Parathyroid adenoma (tissue), 2 donors: ENCODE results near the gene DUS3L.

Source experiments
- H2AFZ ChIP-seq: fragments of 300-600 bp; sonication (generic); one replicate; pipeline ENCODE4 v1.7.0; 2017; ENCODE audit warnings: antibody characterized with exemption, mild to moderate bottlenecking
- H3K27ac ChIP-seq: fragments of 300-600 bp; sonication (generic); one replicate; pipeline ENCODE4 v1.7.0; 2017
- H3K27me3 ChIP-seq: fragments of 300-600 bp; sonication (generic); one replicate; pipeline ENCODE4 v1.7.0; 2017; ENCODE audit warnings: low read length; ENCODE audit not compliant: control insufficient read depth, insufficient read depth
- H3K36me3 ChIP-seq: fragments of 300-600 bp; sonication (generic); one replicate; pipeline ENCODE4 v1.7.0; 2017; ENCODE audit warnings: low read length; ENCODE audit not compliant: control insufficient read depth, insufficient read depth
- H3K4me1 ChIP-seq: fragments of 300-600 bp; sonication (generic); one replicate; pipeline ENCODE4 v1.7.0; 2017; ENCODE audit warnings: control low read depth
- H3K4me2 ChIP-seq: fragments of 300-600 bp; sonication (generic); one replicate; pipeline ENCODE4 v1.7.0; 2017; ENCODE audit warnings: low read length
- H3K4me3 ChIP-seq: fragments of 300-600 bp; sonication (generic); one replicate; pipeline ENCODE4 v1.7.0; 2017; ENCODE audit warnings: low read depth, low read length
- H3K79me2 ChIP-seq: fragments of 300-600 bp; sonication (generic); one replicate; pipeline ENCODE4 v1.7.0; 2017; ENCODE audit warnings: control low read depth
- H3K9ac ChIP-seq: fragments of 300-600 bp; sonication (generic); one replicate; pipeline ENCODE4 v1.7.0; 2017; ENCODE audit warnings: mild to moderate bottlenecking
- H3K9me3 ChIP-seq: fragments of 300-600 bp; sonication (generic); one replicate; pipeline ENCODE4 v1.7.0; 2017; ENCODE audit warnings: low read length; ENCODE audit not compliant: control insufficient read depth
- CTCF ChIP-seq: fragments of 300-600 bp; sonication (generic); IDR thresholded peaks from one replicate; pipeline ENCODE4 v1.7.0; 2017; ENCODE audit warnings: antibody characterized with exemption, mild to moderate bottlenecking
- donor health status: primary hyperparathyroidism.

Gene DUS3L

GRCh38 chr19:5743630-5744029 is 47.3 kb downstream of the DUS3L start:
- Histone ChIP-seq H2AFZ (no peak overlapping the region), H3K4me3 (no peak overlapping the region), H3K27me3 (no peaks in the 10 kb centered on the region), H3K4me2 (no peak overlapping the region), H3K9me3 (no peaks in the 10 kb centered on the region), H3K36me3 (no peaks in the 10 kb centered on the region), H3K9ac (no peak overlapping the region), H3K79me2 (no peaks in the 10 kb centered on the region), H3K4me1 (no peaks in the 10 kb centered on the region), H3K27ac (no peak overlapping the region)
- no peak for TF ChIP-seq CTCF

GRCh38 chr19:5742051-5742450 is 48.9 kb downstream of the DUS3L start:
- Histone ChIP-seq H3K9ac (no peak overlapping the region), H3K36me3 (no peaks in the 10 kb centered on the region), H3K4me2 (no peak overlapping the region), H3K27me3 (no peaks in the 10 kb centered on the region), H3K79me2 (no peaks in the 10 kb centered on the region), H3K4me3 (no peak overlapping the region), H3K27ac (no peak overlapping the region), H3K4me1 (no peaks in the 10 kb centered on the region), H2AFZ (no peak overlapping the region), H3K9me3 (no peaks in the 10 kb centered on the region)
- no peak for TF ChIP-seq CTCF

GRCh38 chr19:5738423-5738822 is 52.5 kb downstream of the DUS3L start:
- H3K9me3 ChIP-seq = no peaks in the 10 kb centered on the region
- no peaks in the 10 kb centered on the region for H3K79me2 ChIP-seq
- H3K27me3 ChIP-seq = no peaks in the 10 kb centered on the region
- H3K4me1 ChIP-seq = no peaks in the 10 kb centered on the region
- no peak overlapping the region for H3K4me3 ChIP-seq
- H3K36me3 ChIP-seq = no peaks in the 10 kb centered on the region
- no peak for TF ChIP-seq CTCF
- no peak overlapping the region for H3K27ac ChIP-seq
- H2AFZ ChIP-seq = no peak overlapping the region
- H3K4me2 ChIP-seq = no peak overlapping the region
- no peak overlapping the region for H3K9ac ChIP-seq
